Lower leg skin (tissue), 4 donors: ENCODE measurements around the gene TOMM7. TPM values are rescaled to one million over a fixed set of nuclear protein-coding genes. Genes with fewer than 3 reads are reported as not detected.
A peak's percentile ranks its signal among the peaks of the same experiment; 100 is the strongest.

Experiments used
- DNase-seq, 2 donors: peaks; one replicate each; pipeline ENCODE4 v3.0.0-alpha.2; 2019; ENCODE audit warnings: low spot score in 2 of 2
- H3K4me3 ChIP-seq: fragments of 200-600 bp; sonication (generic); 2 replicates; pipeline ENCODE4 v1.5.1; 2017; ENCODE audit warnings: mild to moderate bottlenecking, low read depth; ENCODE audit not compliant: poor library complexity, severe bottlenecking
- CTCF ChIP-seq, 3 donors: fragments of 450-650 bp; IDR thresholded peaks; one replicate each; pipeline ENCODE4 v1.5.1; 2016; ENCODE audit warnings: antibody characterized with exemption in 3 of 3, mild to moderate bottlenecking in 3 of 3, moderate library complexity in 2 of 3
- POLR2A ChIP-seq, 2 donors: fragments of 450-650 bp; IDR thresholded peaks; one replicate each; pipeline ENCODE4 v1.6.1; 2016 to 2017; ENCODE audit warnings: antibody characterized with exemption in 2 of 2, mild to moderate bottlenecking in 1 of 2, moderate library complexity in 1 of 2
- WGBS, 2 donors: methylation state at CpG; one replicate each; pipeline ENCODE4 v1.1.5; 2018; 5-methylcytosine and 5-hydroxymethylcytosine counted together
- intact Hi-C: fragments of 100-400 bp; cut with DNase I; formaldehyde crosslinking; loops from one replicate; pipeline ENCODE4 v1.15.0; 2023; ENCODE audit warnings: low total_unique reads
- total RNA-seq, 4 donors: library from RNA; depleted of rRNA; stranded (reverse); fragments of >200 nt; gene quantifications; one replicate each; pipeline ENCODE4 v1.1.0, GENCODE V29; 2016

The TOMM7 gene
- total RNA-seq, 4 donors from 2014 or later = 144 to 360 (median 193) TPM

GRCh38 chr7:22867003-22867402 lies 44.4 kb upstream of the TOMM7 start:
- 55 to 64% methylated on average over 4 of the region's 4 CpGs for WGBS, 2 donors
- DNase-seq = no peak
- intact Hi-C loops = no loop called here
- H3K4me3 ChIP-seq = no peak overlapping the region
- no peak for TF ChIP-seq CTCF (IDR thresholded peaks at IDR 0.05)
- no peak for TF ChIP-seq POLR2A (IDR thresholded peaks at IDR 0.05)

GRCh38 chr7:22865602-22865960 lies 42.9 kb upstream of the TOMM7 start:
- DNase-seq = no peak
- intact Hi-C loops = no loop called here
- H3K4me3 ChIP-seq = no peak overlapping the region
- 75 to 82% methylated on average over 2 of the region's 2 CpGs for WGBS, 2 donors
- TF ChIP-seq CTCF (IDR thresholded peaks at IDR 0.05) (no peak), POLR2A (IDR thresholded peaks at IDR 0.05) (no peak)

GRCh38 chr7:22864855-22865601 lies 42.4 kb upstream of the TOMM7 start:
- 64 to 75% methylated on average over 7 of the region's 7 CpGs for WGBS, 2 donors
- H3K4me3 ChIP-seq = no peak overlapping the region
- intact Hi-C loops = no loop called here

GRCh38 chr7:22864301-22864700 lies 41.7 kb upstream of the TOMM7 start:
- DNase-seq = no peak
- intact Hi-C loops = no loop called here
- TF ChIP-seq POLR2A (IDR thresholded peaks at IDR 0.05) (no peak), CTCF (IDR thresholded peaks at IDR 0.05) (no peak)
- H3K4me3 ChIP-seq = no peak overlapping the region
- WGBS, 2 donors = 85 to 97% methylated on average over 1 of the region's 1 CpG

More at GRCh38 chr7:22864855-22865601, 42.4 kb upstream of the TOMM7 start:
- no peak for TF ChIP-seq POLR2A (IDR thresholded peaks at IDR 0.05)
- TF ChIP-seq CTCF (IDR thresholded peaks at IDR 0.05) = no peak
- no peak for DNase-seq

GRCh38 chr7:22863156-22863899 lies 40.7 kb upstream of the TOMM7 start:
- TF ChIP-seq CTCF (IDR thresholded peaks at IDR 0.05) (no peak), POLR2A (IDR thresholded peaks at IDR 0.05) (no peak)
- WGBS, 2 donors = 67 to 69% methylated on average over 8 of the region's 8 CpGs
- no peak overlapping the region for H3K4me3 ChIP-seq
- peak in 1 of 2 donors; percentile 57 for DNase-seq
- intact Hi-C loops = no loop called here
